B cell (primary cell): ENCODE data around the gene PAGE4. TPM values are rescaled to one million over a fixed set of nuclear protein-coding genes. Genes with fewer than 3 reads are reported as not detected.

Experiments used
- ATAC-seq: fragments of 200-7000 bp; cut with Tn5 transposase; one replicate; pipeline ENCODE4 v1.10.0; 2021; ENCODE audit warnings: low read depth, mild to moderate bottlenecking, moderate number of reproducible peaks, moderate library complexity
- CTCF ChIA-PET: fragments of 350-600 bp; sonication (Branson Sonifier 250); formaldehyde crosslinking; loops from one replicate; lab custom pipeline; 2021; ENCODE audit warnings: antibody characterized with exemption, inconsistent platforms; lab: Charles Lee
- POLR2A ChIA-PET: fragments of 350-600 bp; sonication (Branson Sonifier 250); formaldehyde crosslinking; loops from one replicate; lab custom pipeline; 2021; ENCODE audit warnings: antibody characterized with exemption; lab: Charles Lee
- DNase-seq: peaks from one replicate; pipeline ENCODE4 v3.0.0; 2013
- H2AFZ ChIP-seq: 2 replicates; pipeline ENCODE4 v1.6.1; 2012; ENCODE audit warnings: mild to moderate bottlenecking, low read depth, low read length; ENCODE audit not compliant: insufficient read depth, poor library complexity, severe bottlenecking
- H3K27ac ChIP-seq, 2 donors: 1 replicate in 1 of 2; 2 replicates in 1 of 2; pipeline ENCODE4 v1.5.1; 2012 to 2013; ENCODE audit warnings: low read length in 2 of 2, mild to moderate bottlenecking in 2 of 2, moderate library complexity in 1 of 2
- H3K27me3 ChIP-seq, 4 experiments: fragments of 200-600 bp in 1 of 4; sonication (generic) in 1 of 4; replicated peaks in 1 of 4; 1 replicate in 2 of 4; 2 replicates in 2 of 4; pipeline versions ENCODE4 v1.6.1 to v1.7.0; 2013 to 2016; ENCODE audit warnings: low read length in 3 of 4, mild to moderate bottlenecking in 2 of 4, mixed read lengths in 1 of 4, moderate library complexity in 1 of 4; ENCODE audit not compliant: insufficient read depth in 4 of 4, control insufficient read depth in 3 of 4; ENCODE audit errors: control extremely low read depth in 1 of 4
- H3K36me3 ChIP-seq, 2 experiments: replicated peaks in 1 of 2; 1 replicate in 1 of 2; 2 replicates in 1 of 2; pipeline versions ENCODE4 v1.6.1 to v1.7.1; 2013; ENCODE audit warnings: low read length in 1 of 2; ENCODE audit not compliant: insufficient read depth in 2 of 2, control insufficient read depth in 1 of 2; ENCODE audit errors: control extremely low read depth in 1 of 2, extremely low read depth in 1 of 2
- H3K4me1 ChIP-seq, 2 donors: fragments of 200-600 bp in 1 of 2; sonication (generic) in 1 of 2; 1 replicate in 1 of 2; 2 replicates in 1 of 2; pipeline versions ENCODE4 v1.5.1 to v1.6.1; 2013 to 2017; ENCODE audit warnings: low read length in 2 of 2; ENCODE audit not compliant: control insufficient read depth in 2 of 2, insufficient read depth in 2 of 2
- H3K4me2 ChIP-seq: replicated peaks from 2 replicates; pipeline ENCODE3; 2012; ENCODE audit warnings: mild to moderate bottlenecking, low read depth, low read length; ENCODE audit not compliant: poor library complexity, severe bottlenecking
- H3K4me3 ChIP-seq, 5 experiments: fragments of 200-600 bp in 1 of 5; sonication (generic) in 1 of 5; 1 replicate in 3 of 5; 2 replicates in 2 of 5; pipeline versions ENCODE4 v1.5.1 to v1.7.0; 2011 to 2016; ENCODE audit warnings: low read length in 4 of 5, mild to moderate bottlenecking in 4 of 5, low read depth in 2 of 5, control low read depth in 1 of 5, moderate library complexity in 1 of 5; ENCODE audit not compliant: insufficient read depth in 1 of 5; ENCODE audit errors: control extremely low read depth in 1 of 5, extremely low read depth in 1 of 5
- H3K79me2 ChIP-seq: fragments of 200-600 bp; sonication (generic); one replicate; pipeline ENCODE4 v1.6.0; 2016; ENCODE audit warnings: low read length; ENCODE audit not compliant: control insufficient read depth, insufficient read depth
- H3K9ac ChIP-seq: fragments of 200-600 bp; sonication (generic); 2 replicates; pipeline ENCODE4 v1.6.1; 2017; ENCODE audit warnings: mild to moderate bottlenecking, low read length, moderate library complexity
- H3K9me3 ChIP-seq, 3 donors: one replicate each; pipeline versions ENCODE4 v1.6.1 to v1.7.1; 2013; ENCODE audit warnings: low read length in 2 of 3; ENCODE audit not compliant: control insufficient read depth in 2 of 3, insufficient read depth in 1 of 3; ENCODE audit errors: control extremely low read depth in 1 of 3
- H4K20me1 ChIP-seq: 2 replicates; pipeline ENCODE4 v1.6.0; 2012; ENCODE audit warnings: mild to moderate bottlenecking, low read length; ENCODE audit not compliant: insufficient read depth, control insufficient read depth, poor library complexity, severe bottlenecking
- H3K27ac Mint-ChIP-seq: one replicate; pipeline ENCODE4 v1.8.0; 2021; ENCODE audit warnings: mixed read lengths
- H3K27me3 Mint-ChIP-seq: one replicate; pipeline ENCODE4 v1.8.0; 2021; ENCODE audit warnings: mixed read lengths
- H3K4me1 Mint-ChIP-seq: one replicate; pipeline ENCODE4 v1.8.0; 2021; ENCODE audit warnings: mixed read lengths
- H3K4me3 Mint-ChIP-seq: one replicate; pipeline ENCODE4 v1.8.0; 2021; ENCODE audit warnings: mixed read lengths
- H3K9me3 Mint-ChIP-seq: one replicate; pipeline ENCODE4 v1.8.0; 2022; ENCODE audit warnings: mixed read lengths; ENCODE audit not compliant: insufficient read depth
- CTCF ChIP-seq: fragments of 200-600 bp; IDR thresholded peaks from one replicate; pipeline ENCODE4 v1.8.0; 2022; ENCODE audit warnings: antibody characterized with exemption, mild to moderate bottlenecking
- EZH2 ChIP-seq: IDR thresholded peaks from 2 replicates; pipeline ENCODE4 v1.6.1; 2012; ENCODE audit warnings: borderline replicate concordance, low read depth, mild to moderate bottlenecking, moderate library complexity, low read length; ENCODE audit not compliant: insufficient read depth, poor library complexity, severe bottlenecking
- WGBS: methylation state at CpG from one replicate; pipeline ENCODE4 v1.1.5; 2013; ENCODE audit warnings: missing lambda C conversion rate; ENCODE audit not compliant: insufficient coverage; 5-methylcytosine and 5-hydroxymethylcytosine counted together
- intact Hi-C: fragments of 100-400 bp; cut with micrococcal nuclease; formaldehyde crosslinking; loops from one replicate; pipeline ENCODE4 v1.10.0; 2022
- polyA plus RNA-seq: library from polyadenylated mRNA; depleted of rRNA; stranded (reverse); fragments of >200 nt; gene quantifications from 2 replicates; pipeline ENCODE4 v1.2.3, GENCODE V29; 2012
- total RNA-seq, 2 donors: library from RNA; stranded (reverse); fragments of 120-200 nt in 1 of 2; gene quantifications; 1 replicate in 1 of 2; 2 replicates in 1 of 2; pipeline versions ENCODE4 v1.2.3 to v1.2.4, GENCODE V29; 2013 to 2022

The PAGE4 gene
- total and polyA plus RNA-seq, 2 donors (not counting 1 experiment from before 2014, with no cell fraction given), result not detected

DNA sequence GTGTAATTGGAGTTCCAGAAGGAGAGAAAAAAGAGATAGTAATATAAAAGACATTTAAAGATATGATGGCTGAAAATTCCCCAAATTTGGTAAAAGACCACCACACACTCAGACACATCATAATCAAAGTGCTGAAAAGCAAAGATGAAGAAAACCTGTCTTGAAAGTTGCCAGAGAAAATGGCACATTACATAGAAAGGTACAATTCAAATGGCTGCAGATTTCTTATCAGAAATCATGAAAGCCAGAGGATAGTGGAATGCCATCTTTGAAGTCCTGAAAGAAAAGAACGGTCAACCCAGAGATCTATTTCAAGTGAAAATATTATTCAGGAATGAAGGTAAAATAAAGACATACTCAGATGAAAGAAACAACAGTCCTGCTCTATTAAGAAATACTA is 29.3 kb upstream of the PAGE4 start:
- DNase-seq, result no peak
- no peak for ATAC-seq
- intact Hi-C loops, result no loop called here
- Mint-ChIP-seq H3K9me3 (no peaks in the 10 kb centered on the region), H3K4me1 (no peaks in the 10 kb centered on the region), H3K4me3 (no peak overlapping the region), H3K27me3 (peaks cover 4% of the 10 kb centered on the region), H3K27ac (no peak overlapping the region)
- Histone ChIP-seq H3K27me3 (no peaks in the 10 kb centered on the region), H3K4me2 (no peak overlapping the region), H3K27ac (no peak overlapping the region), H4K20me1 (no peaks in the 10 kb centered on the region), H3K4me3 (no peak overlapping the region), H3K4me1 (no peaks in the 10 kb centered on the region), H3K9me3 (no peaks in the 10 kb centered on the region), H3K79me2 (no peaks in the 10 kb centered on the region), H3K36me3 (no peaks in the 10 kb centered on the region), H2AFZ (no peak overlapping the region), H3K9ac (no peak overlapping the region)
- POLR2A ChIA-PET, result no interaction called here
- CTCF ChIA-PET, result no interaction called here
- no peak for TF ChIP-seq CTCF
- no peak for TF ChIP-seq EZH2
- no CpG with 5 or more reads among the region's 1 CpG for WGBS

DNA sequence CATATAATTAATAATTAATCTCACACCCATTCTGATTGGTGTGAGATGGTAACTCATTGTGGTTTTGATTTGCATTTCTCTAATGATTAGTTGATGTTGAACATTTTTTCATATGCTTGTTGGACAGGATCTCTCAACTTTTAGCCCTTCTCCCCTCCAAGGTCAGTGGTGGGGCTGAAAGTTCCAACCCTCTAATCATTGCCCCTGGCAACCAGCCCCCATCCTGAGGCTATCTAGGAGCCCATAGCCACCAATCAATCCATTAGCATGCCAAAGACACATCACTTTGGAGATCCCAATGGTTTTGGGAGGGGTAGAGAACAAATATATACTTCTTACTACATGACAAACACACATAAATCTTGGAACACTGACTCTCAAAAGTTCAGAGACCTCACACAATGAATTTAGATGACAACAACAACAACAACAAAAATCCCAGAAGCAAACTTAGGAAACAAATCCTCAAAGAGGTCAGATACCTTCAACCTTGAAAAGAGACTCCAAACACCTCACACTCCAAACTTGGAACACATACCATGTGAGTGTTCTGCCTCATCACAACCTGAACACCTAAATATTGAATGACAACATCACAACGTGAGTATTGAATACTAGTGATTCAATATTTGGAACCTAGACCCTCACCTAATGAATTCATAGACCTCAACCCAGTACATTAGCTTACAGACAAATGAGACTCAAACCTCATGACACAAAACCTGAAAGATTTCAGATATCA is 19.0 kb upstream of the PAGE4 start:
- Mint-ChIP-seq H3K9me3 (no peaks in the 10 kb centered on the region), H3K27me3 (peaks cover 6% of the 10 kb centered on the region), H3K4me1 (no peaks in the 10 kb centered on the region), H3K27ac (no peak overlapping the region), H3K4me3 (no peak overlapping the region)
- Histone ChIP-seq H3K4me1 (no peaks in the 10 kb centered on the region), H3K9ac (no peak overlapping the region), H3K9me3 (no peaks in the 10 kb centered on the region), H3K4me3 (no peak overlapping the region), H2AFZ (no peak overlapping the region), H3K27ac (no peak overlapping the region), H3K4me2 (no peak overlapping the region), H4K20me1 (no peaks in the 10 kb centered on the region), H3K27me3 (no peaks in the 10 kb centered on the region), H3K36me3 (no peaks in the 10 kb centered on the region), H3K79me2 (no peaks in the 10 kb centered on the region)
- ATAC-seq (no peak), DNase-seq (no peak)
- ChIA-PET CTCF (no interaction called here), POLR2A (no interaction called here)
- no peak for TF ChIP-seq CTCF
- TF ChIP-seq EZH2, result no peak
- intact Hi-C loops, result no loop called here
- WGBS, result no CpG with 5 or more reads among the region's 1 CpG
